CD14-positive monocyte (primary cell): ENCODE data around the gene SPZ1. TPM values are rescaled to one million over a fixed set of nuclear protein-coding genes. Genes with fewer than 3 reads are reported as not detected.

ENCODE experiments used
- DNase-seq, 3 donors: peaks; one replicate each; pipeline ENCODE4 v3.0.0-alpha.2; 2011 to 2022
- H2AFZ ChIP-seq: 2 replicates; pipeline ENCODE4 v1.6.0; 2012; ENCODE audit warnings: mild to moderate bottlenecking, low read depth, low read length, inconsistent platforms; ENCODE audit not compliant: insufficient read depth, poor library complexity, severe bottlenecking
- H3K27ac ChIP-seq, 2 donors: 1 replicate in 1 of 2; 2 replicates in 1 of 2; pipeline ENCODE4 v1.5.1; 2012 to 2013; ENCODE audit warnings: low read length in 2 of 2, control low read depth in 1 of 2, inconsistent platforms in 1 of 2, low read depth in 1 of 2, mild to moderate bottlenecking in 1 of 2
- H3K27me3 ChIP-seq, 2 donors: one replicate each; pipeline versions ENCODE4 v1.6.0 to v1.6.1; 2011 to 2013; ENCODE audit warnings: low read length in 2 of 2; ENCODE audit not compliant: control insufficient read depth in 2 of 2, insufficient read depth in 2 of 2
- H3K36me3 ChIP-seq, 2 donors: replicated peaks in 1 of 2; 1 replicate in 1 of 2; 2 replicates in 1 of 2; pipeline versions ENCODE4 v1.5.1 to v1.6.1; 2012 to 2013; ENCODE audit warnings: low read length in 2 of 2, control low read depth in 1 of 2, inconsistent platforms in 1 of 2, mild to moderate bottlenecking in 1 of 2; ENCODE audit not compliant: insufficient read depth in 2 of 2, control insufficient read depth in 1 of 2
- H3K4me1 ChIP-seq, 2 donors: 1 replicate in 1 of 2; 2 replicates in 1 of 2; pipeline versions ENCODE4 v1.5.1 to v1.6.1; 2012 to 2013; ENCODE audit warnings: low read length in 2 of 2, control low read depth in 1 of 2, inconsistent platforms in 1 of 2, mild to moderate bottlenecking in 1 of 2, moderate library complexity in 1 of 2; ENCODE audit not compliant: insufficient read depth in 2 of 2, control insufficient read depth in 1 of 2
- H3K4me2 ChIP-seq: replicated peaks from 2 replicates; pipeline ENCODE3; 2012; ENCODE audit warnings: low read length, moderate library complexity, mild to moderate bottlenecking; ENCODE audit not compliant: poor library complexity, severe bottlenecking; ENCODE audit errors: extremely low read depth
- H3K4me3 ChIP-seq, 3 experiments: fragments of 200-600 bp in 1 of 3; sonication (generic) in 1 of 3; replicated peaks in 1 of 3; 1 replicate in 2 of 3; 2 replicates in 1 of 3; pipeline ENCODE4 v1.5.1; 2011 to 2013; ENCODE audit warnings: low read length in 3 of 3, mild to moderate bottlenecking in 3 of 3, control low read depth in 2 of 3, low read depth in 2 of 3, inconsistent platforms in 1 of 3, moderate library complexity in 1 of 3
- H3K79me2 ChIP-seq: 2 replicates; pipeline ENCODE4 v1.6.0; 2012; ENCODE audit warnings: mild to moderate bottlenecking, control low read depth, inconsistent platforms, low read length, moderate library complexity; ENCODE audit not compliant: insufficient read depth
- H3K9ac ChIP-seq: 2 replicates; pipeline ENCODE4 v1.6.0; 2017; ENCODE audit warnings: low read length, mild to moderate bottlenecking; ENCODE audit not compliant: insufficient read depth, poor library complexity, severe bottlenecking
- H3K9me3 ChIP-seq, 2 donors: replicated peaks in 1 of 2; 1 replicate in 1 of 2; 2 replicates in 1 of 2; pipeline versions ENCODE4 v1.5.1 to v1.6.1; 2012 to 2013; ENCODE audit warnings: low read length in 2 of 2, control low read depth in 1 of 2; ENCODE audit not compliant: control insufficient read depth in 1 of 2, insufficient read depth in 1 of 2
- H4K20me1 ChIP-seq: 2 replicates; pipeline ENCODE4 v1.6.0; 2012; ENCODE audit warnings: mild to moderate bottlenecking, low read length, control low read depth, moderate library complexity; ENCODE audit not compliant: insufficient read depth
- H3K27ac Mint-ChIP-seq, 7 donors: one replicate each; pipeline ENCODE4 v1.8.0; 2020; ENCODE audit warnings: mild to moderate bottlenecking in 7 of 7, mixed read lengths in 7 of 7, moderate library complexity in 6 of 7, inconsistent platforms in 2 of 7
- H3K27me3 Mint-ChIP-seq, 3 donors: one replicate each; pipeline ENCODE4 v1.8.0; 2021 to 2022; ENCODE audit warnings: low read depth in 3 of 3, mild to moderate bottlenecking in 3 of 3, mixed read lengths in 3 of 3, moderate library complexity in 3 of 3, inconsistent platforms in 1 of 3
- H3K36me3 Mint-ChIP-seq, 2 donors: one replicate each; pipeline ENCODE4 v1.8.0; 2020; ENCODE audit warnings: mixed read lengths in 2 of 2, inconsistent platforms in 1 of 2, mild to moderate bottlenecking in 1 of 2
- H3K4me1 Mint-ChIP-seq: one replicate; pipeline ENCODE4 v1.8.0; 2020; ENCODE audit warnings: mild to moderate bottlenecking, mixed read lengths
- H3K4me3 Mint-ChIP-seq, 2 donors: one replicate each; pipeline ENCODE4 v1.8.0; 2020; ENCODE audit warnings: mild to moderate bottlenecking in 2 of 2, mixed read lengths in 2 of 2, moderate library complexity in 1 of 2
- H3K9me3 Mint-ChIP-seq, 7 donors: one replicate each; pipeline ENCODE4 v1.8.0; 2020 to 2022; ENCODE audit warnings: mixed read lengths in 7 of 7, mild to moderate bottlenecking in 6 of 7, moderate library complexity in 6 of 7, inconsistent platforms in 2 of 7
- WGBS: methylation state at CpG from one replicate; pipeline ENCODE4 v1.1.5; 2013; ENCODE audit warnings: missing lambda C conversion rate; ENCODE audit not compliant: insufficient coverage; 5-methylcytosine and 5-hydroxymethylcytosine counted together
- intact Hi-C, 2 donors: fragments of 100-400 bp; cut with micrococcal nuclease; formaldehyde crosslinking; loops; one replicate each; pipeline versions ENCODE4 v1.15.0 to v1.15.1; 2023
- polyA plus RNA-seq, 3 donors: library from polyadenylated mRNA; depleted of rRNA in 1 of 3; unstranded in 2 of 3; stranded (reverse) in 1 of 3; fragments of 300-500 nt in 2 of 3; fragments of >200 nt in 1 of 3; fragmentation: Illumina TruSeq in 2 of 3; gene quantifications; 1 replicate in 2 of 3; 2 replicates in 1 of 3; pipeline ENCODE4 v1.2.3, GENCODE V29; 2012 to 2021
- TF ChIP-seq, protein P1 (sequence below): fragments of 200-600 bp; IDR thresholded peaks from one replicate; pipeline ENCODE4 v1.8.0; 2022; ENCODE audit warnings: antibody characterized with exemption, mild to moderate bottlenecking

Gene SPZ1
- polyA plus RNA-seq, 3 donors: not detected

DNA sequence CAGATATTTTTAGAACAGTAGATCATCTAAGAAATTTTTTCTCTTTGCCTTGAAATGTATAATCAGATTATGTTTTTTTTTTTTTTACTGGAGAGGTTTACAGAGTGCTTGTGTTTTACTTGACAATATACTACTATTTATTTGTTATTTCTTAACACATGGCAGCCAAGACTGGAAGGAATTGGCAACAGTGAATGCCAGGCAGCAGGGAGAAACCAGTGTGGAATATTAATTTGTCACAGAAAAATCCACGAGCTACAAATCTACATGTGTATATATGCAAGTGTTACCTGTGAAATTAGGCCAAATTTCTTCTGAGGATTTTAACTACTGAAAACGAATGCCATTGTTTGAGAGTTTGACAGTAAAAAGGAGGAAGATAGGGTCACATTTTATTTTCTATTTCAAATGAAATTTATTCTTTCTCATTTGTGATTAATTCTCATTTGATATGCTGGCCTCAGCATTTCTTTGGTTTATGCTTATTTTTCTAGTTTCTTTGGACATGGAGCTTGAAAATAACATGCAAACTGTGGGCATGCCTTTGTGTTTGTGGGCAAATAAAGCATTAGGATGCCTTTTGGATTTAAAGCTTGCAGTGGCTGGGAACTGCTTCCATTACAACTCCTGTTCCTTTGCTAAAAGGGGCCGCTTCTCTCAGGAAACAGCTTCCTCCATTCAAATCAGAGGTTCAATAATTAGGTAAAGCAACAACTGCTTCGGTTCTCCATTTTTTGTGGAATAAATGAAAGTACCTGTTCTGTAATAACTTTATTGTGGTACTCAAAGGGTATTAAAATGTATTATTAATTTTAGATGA is 49.1 kb downstream of the SPZ1 start:
- peaks cover 9 to 12% of the 10 kb centered on the region in 2 donors for H3K4me1 ChIP-seq
- Mint-ChIP-seq H3K9me3 (peaks cover 4 to 14% (median 8%) of the 10 kb centered on the region in 7 donors), H3K4me3 (no peak overlapping the region), H3K27me3 (peaks cover 0 to 2% (median 2%) of the 10 kb centered on the region in 3 donors), H3K27ac (no peak overlapping the region), H3K4me1 (peaks cover 11% of the 10 kb centered on the region), H3K36me3 (no peaks in the 10 kb centered on the region)
- H3K4me3 ChIP-seq: no peak overlapping the region
- no peak overlapping the region for H3K9ac ChIP-seq
- H3K27me3 ChIP-seq: no peaks in the 10 kb centered on the region
- TF ChIP-seq, protein P1, sequence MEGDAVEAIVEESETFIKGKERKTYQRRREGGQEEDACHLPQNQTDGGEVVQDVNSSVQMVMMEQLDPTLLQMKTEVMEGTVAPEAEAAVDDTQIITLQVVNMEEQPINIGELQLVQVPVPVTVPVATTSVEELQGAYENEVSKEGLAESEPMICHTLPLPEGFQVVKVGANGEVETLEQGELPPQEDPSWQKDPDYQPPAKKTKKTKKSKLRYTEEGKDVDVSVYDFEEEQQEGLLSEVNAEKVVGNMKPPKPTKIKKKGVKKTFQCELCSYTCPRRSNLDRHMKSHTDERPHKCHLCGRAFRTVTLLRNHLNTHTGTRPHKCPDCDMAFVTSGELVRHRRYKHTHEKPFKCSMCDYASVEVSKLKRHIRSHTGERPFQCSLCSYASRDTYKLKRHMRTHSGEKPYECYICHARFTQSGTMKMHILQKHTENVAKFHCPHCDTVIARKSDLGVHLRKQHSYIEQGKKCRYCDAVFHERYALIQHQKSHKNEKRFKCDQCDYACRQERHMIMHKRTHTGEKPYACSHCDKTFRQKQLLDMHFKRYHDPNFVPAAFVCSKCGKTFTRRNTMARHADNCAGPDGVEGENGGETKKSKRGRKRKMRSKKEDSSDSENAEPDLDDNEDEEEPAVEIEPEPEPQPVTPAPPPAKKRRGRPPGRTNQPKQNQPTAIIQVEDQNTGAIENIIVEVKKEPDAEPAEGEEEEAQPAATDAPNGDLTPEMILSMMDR: no peak
- H3K9me3 ChIP-seq: peaks cover 0 to 7% of the 10 kb centered on the region in 2 donors
- H3K27ac ChIP-seq: no peak overlapping the region
- no peaks in the 10 kb centered on the region for H3K79me2 ChIP-seq
- intact Hi-C loops: no loop called here
- no peak overlapping the region for H2AFZ ChIP-seq
- H4K20me1 ChIP-seq: no peaks in the 10 kb centered on the region
- no CpG with 5 or more reads among the region's 4 CpGs for WGBS
- H3K4me2 ChIP-seq: no peak overlapping the region
- no peak for DNase-seq
- no peaks in the 10 kb centered on the region for H3K36me3 ChIP-seq

DNA sequence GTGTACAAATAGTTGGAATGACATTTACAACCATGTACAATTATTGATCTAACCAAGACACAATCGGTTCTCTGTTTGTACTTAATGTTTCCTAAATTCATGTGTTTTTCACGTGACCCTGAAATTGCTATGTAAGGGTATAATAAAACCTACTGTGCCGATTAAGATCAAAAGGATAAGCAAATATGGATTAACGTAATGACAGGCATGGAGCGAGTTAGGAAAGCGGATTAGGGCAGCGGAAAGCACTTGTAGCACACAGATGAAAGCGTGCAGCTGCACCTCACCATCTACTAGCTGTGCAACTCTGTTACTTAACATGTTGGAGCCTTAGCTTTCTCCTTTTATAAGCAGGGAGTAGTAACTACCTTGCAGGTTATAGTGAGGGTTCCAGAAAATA is 49.7 kb downstream of the SPZ1 start:
- Mint-ChIP-seq H3K27me3 (peaks cover 0 to 2% (median 2%) of the 10 kb centered on the region in 3 donors), H3K27ac (no peak overlapping the region), H3K36me3 (no peaks in the 10 kb centered on the region), H3K9me3 (peaks cover 4 to 14% (median 8%) of the 10 kb centered on the region in 7 donors), H3K4me3 (no peak overlapping the region), H3K4me1 (peaks cover 11% of the 10 kb centered on the region)
- H2AFZ ChIP-seq: no peak overlapping the region
- no peak overlapping the region for H3K9ac ChIP-seq
- H3K36me3 ChIP-seq: no peaks in the 10 kb centered on the region
- no peaks in the 10 kb centered on the region for H3K27me3 ChIP-seq
- H3K4me2 ChIP-seq: no peak overlapping the region
- no peaks in the 10 kb centered on the region for H4K20me1 ChIP-seq
- no peak overlapping the region for H3K27ac ChIP-seq
- intact Hi-C loops: no loop called here
- no peaks in the 10 kb centered on the region for H3K79me2 ChIP-seq
- DNase-seq: no peak
- 96% methylated on average over 6 of the region's 8 CpGs for WGBS
- peaks cover 9 to 12% of the 10 kb centered on the region in 2 donors for H3K4me1 ChIP-seq
- peaks cover 0 to 7% of the 10 kb centered on the region in 2 donors for H3K9me3 ChIP-seq
- TF ChIP-seq, protein P1: no peak
- no peak overlapping the region for H3K4me3 ChIP-seq
